ENCODE data around the gene ITPRIPL2.

DNA sequence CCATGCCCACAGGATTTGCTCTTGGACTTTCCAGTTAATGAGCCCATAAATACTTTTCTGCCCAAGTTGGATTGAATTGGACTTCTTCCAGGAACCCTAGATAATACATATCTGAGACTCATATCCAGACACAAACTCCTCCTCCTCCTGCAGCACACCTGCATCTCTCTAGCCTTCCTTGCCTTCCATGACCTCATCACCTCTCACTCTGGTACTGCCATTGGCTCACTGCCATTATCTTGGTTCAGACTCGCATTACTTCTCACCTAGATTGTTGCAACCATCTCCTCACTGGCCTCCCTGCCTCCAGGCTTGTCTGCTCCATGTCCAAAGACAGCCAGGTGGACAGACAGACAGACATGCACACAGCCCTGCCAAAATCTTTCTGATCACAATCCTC lies 49.5 kb downstream of the ITPRIPL2 start:
- TF ChIP-seq, protein P1, sequence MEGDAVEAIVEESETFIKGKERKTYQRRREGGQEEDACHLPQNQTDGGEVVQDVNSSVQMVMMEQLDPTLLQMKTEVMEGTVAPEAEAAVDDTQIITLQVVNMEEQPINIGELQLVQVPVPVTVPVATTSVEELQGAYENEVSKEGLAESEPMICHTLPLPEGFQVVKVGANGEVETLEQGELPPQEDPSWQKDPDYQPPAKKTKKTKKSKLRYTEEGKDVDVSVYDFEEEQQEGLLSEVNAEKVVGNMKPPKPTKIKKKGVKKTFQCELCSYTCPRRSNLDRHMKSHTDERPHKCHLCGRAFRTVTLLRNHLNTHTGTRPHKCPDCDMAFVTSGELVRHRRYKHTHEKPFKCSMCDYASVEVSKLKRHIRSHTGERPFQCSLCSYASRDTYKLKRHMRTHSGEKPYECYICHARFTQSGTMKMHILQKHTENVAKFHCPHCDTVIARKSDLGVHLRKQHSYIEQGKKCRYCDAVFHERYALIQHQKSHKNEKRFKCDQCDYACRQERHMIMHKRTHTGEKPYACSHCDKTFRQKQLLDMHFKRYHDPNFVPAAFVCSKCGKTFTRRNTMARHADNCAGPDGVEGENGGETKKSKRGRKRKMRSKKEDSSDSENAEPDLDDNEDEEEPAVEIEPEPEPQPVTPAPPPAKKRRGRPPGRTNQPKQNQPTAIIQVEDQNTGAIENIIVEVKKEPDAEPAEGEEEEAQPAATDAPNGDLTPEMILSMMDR (IDR thresholded peaks at IDR 0.05): no peak
- TF ChIP-seq POLR2A (IDR thresholded peaks at IDR 0.05): no peak

Data from right lobe of liver (tissue), 4 donors.